Upper lobe of left lung (tissue), 6 donors: ENCODE measurements around the gene PUSL1. TPM values are rescaled to one million over a fixed set of nuclear protein-coding genes. Genes with fewer than 3 reads are reported as not detected.

Experiments used
- ATAC-seq, 2 donors: fragments of 200-7000 bp; cut with Tn5 transposase; one replicate each; pipeline ENCODE4 v1.9.1; 2022; ENCODE audit warnings: mild to moderate bottlenecking in 2 of 2, moderate library complexity in 2 of 2; ENCODE audit not compliant: low FRiP score in 2 of 2
- DNase-seq, 2 donors: peaks; one replicate each; pipeline ENCODE4 v3.0.0-alpha.2; 2019 to 2020
- H3K27ac ChIP-seq, 4 donors: fragments of 200-600 bp; sonication (generic); one replicate each; pipeline ENCODE4 v1.5.1; 2016 to 2019
- H3K27me3 ChIP-seq, 4 donors: fragments of 200-600 bp; sonication (generic); one replicate each; pipeline ENCODE4 v1.5.1; 2017 to 2019
- H3K36me3 ChIP-seq, 4 donors: fragments of 200-600 bp; sonication (generic); one replicate each; pipeline ENCODE4 v1.5.1; 2016 to 2019
- H3K4me1 ChIP-seq, 4 donors: fragments of 200-600 bp; sonication (generic); one replicate each; pipeline ENCODE4 v1.5.1; 2018 to 2019
- H3K4me3 ChIP-seq, 4 donors: fragments of 200-600 bp; sonication (generic); one replicate each; pipeline ENCODE4 v1.5.1; 2017 to 2019; ENCODE audit warnings: mild to moderate bottlenecking in 2 of 4, moderate library complexity in 1 of 4
- H3K9me3 ChIP-seq, 4 donors: fragments of 200-600 bp; sonication (generic); one replicate each; pipeline ENCODE4 v1.5.1; 2018 to 2019
- EP300 ChIP-seq, 4 donors: sonication (generic); formaldehyde crosslinking; IDR thresholded peaks; one replicate each; pipeline ENCODE4 v1.5.1; 2017; ENCODE audit warnings: antibody characterized with exemption in 4 of 4, control low read depth in 2 of 4
- POLR2A ChIP-seq, 4 donors: fragments of 450-650 bp; IDR thresholded peaks; one replicate each; pipeline ENCODE4 v1.5.1; 2016 to 2017; ENCODE audit warnings: antibody characterized with exemption in 4 of 4, mild to moderate bottlenecking in 2 of 4
- POLR2AphosphoS5 ChIP-seq, 2 donors: sonication (generic); formaldehyde crosslinking; IDR thresholded peaks; one replicate each; pipeline ENCODE4 v1.5.1; 2017; ENCODE audit warnings: antibody characterized with exemption in 2 of 2
- WGBS, 2 donors: methylation state at CpG; one replicate each; pipeline ENCODE4 v1.1.5; 2017 to 2018; 5-methylcytosine and 5-hydroxymethylcytosine counted together
- total RNA-seq, 6 donors: library from RNA; depleted of rRNA in 4 of 6; stranded (reverse); fragments of >200 nt in 4 of 6; gene quantifications; one replicate each; pipeline versions ENCODE4 v1.1.0 to v1.2.1, GENCODE V29; 2016 to 2021
- TF ChIP-seq, protein P1 (sequence below), 6 experiments: fragments of 450-650 bp in 4 of 6; fragments of 200-600 bp in 2 of 6; sonication (generic) in 2 of 6; IDR thresholded peaks; one replicate each; pipeline ENCODE4 v1.5.1; 2016 to 2019; ENCODE audit warnings: antibody characterized with exemption in 6 of 6
- donor health status: DM: no; HTN: no; CAD: no; lungs with moderate emphysema.
- donor health status: DM: no; HTN: yes; CAD: no; lungs with severe emphysema.

The PUSL1 gene
- total RNA-seq, 6 donors from 2014 or later = 16.8 to 38.8 (median 23.0) TPM

DNA sequence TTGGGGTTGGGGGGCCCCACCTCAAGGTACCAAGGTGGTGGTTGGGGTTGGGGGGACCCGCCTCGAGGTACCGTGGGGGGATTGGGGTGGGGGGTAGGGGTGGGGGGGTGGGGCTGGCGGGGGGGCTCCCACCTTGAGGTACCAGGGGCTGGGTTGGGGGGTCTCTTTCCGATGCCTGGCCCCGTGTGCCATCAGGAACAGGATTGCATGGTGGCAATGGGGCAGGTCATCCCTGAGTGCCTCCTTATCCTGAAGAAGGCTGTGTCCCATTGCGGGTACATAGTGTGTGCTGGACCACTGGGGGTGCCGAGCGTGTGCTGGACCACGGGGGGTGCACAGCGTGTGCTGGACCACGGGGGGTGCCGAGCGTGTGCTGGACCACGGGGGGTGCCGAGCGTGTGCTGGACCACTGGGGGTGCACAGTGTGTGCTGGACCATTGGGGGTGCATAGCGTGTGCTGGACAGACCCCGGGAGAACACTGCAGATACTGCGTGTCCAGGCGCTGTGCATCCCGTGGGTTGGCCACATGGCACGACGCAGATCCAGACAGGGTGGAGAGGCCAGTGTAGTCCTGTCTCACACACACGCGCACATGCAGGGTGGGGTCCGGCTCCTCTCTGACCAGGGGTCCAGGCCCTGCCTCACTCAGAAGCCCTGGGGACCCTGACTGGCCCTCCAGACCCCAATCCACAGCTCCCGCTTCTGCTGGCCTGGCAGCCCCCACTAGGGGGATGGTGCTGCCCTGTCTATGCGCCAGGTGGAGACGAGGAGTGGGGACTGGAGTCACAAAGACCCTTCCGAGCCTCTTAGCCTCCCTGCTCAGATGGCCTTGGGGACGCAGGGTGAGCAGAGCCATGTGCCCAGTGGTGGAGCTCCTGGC is 23.9 kb upstream of the PUSL1 start:
- TF ChIP-seq POLR2AphosphoS5 (IDR thresholded peaks at IDR 0.05) (no peak), EP300 (IDR thresholded peaks at IDR 0.05) (no peak), POLR2A (IDR thresholded peaks at IDR 0.05) (no peak)
- TF ChIP-seq, protein P1, sequence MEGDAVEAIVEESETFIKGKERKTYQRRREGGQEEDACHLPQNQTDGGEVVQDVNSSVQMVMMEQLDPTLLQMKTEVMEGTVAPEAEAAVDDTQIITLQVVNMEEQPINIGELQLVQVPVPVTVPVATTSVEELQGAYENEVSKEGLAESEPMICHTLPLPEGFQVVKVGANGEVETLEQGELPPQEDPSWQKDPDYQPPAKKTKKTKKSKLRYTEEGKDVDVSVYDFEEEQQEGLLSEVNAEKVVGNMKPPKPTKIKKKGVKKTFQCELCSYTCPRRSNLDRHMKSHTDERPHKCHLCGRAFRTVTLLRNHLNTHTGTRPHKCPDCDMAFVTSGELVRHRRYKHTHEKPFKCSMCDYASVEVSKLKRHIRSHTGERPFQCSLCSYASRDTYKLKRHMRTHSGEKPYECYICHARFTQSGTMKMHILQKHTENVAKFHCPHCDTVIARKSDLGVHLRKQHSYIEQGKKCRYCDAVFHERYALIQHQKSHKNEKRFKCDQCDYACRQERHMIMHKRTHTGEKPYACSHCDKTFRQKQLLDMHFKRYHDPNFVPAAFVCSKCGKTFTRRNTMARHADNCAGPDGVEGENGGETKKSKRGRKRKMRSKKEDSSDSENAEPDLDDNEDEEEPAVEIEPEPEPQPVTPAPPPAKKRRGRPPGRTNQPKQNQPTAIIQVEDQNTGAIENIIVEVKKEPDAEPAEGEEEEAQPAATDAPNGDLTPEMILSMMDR (IDR thresholded peaks at IDR 0.05) = no peak
- H3K4me1 ChIP-seq = peaks cover 0 to 5% (median 2%) of the 10 kb centered on the region in 4 donors
- no peak overlapping the region for H3K4me3 ChIP-seq
- no peak for ATAC-seq
- WGBS, 2 donors = 82 to 85% methylated on average over 10 to 14 of the region's 32 CpGs
- H3K9me3 ChIP-seq = no peaks in the 10 kb centered on the region
- H3K27ac ChIP-seq = no peak overlapping the region
- H3K36me3 ChIP-seq = no peaks in the 10 kb centered on the region
- peak in 1 of 2 donors; percentile 55 for DNase-seq
- peaks cover 0 to 6% (median 0%) of the 10 kb centered on the region in 4 donors for H3K27me3 ChIP-seq

DNA sequence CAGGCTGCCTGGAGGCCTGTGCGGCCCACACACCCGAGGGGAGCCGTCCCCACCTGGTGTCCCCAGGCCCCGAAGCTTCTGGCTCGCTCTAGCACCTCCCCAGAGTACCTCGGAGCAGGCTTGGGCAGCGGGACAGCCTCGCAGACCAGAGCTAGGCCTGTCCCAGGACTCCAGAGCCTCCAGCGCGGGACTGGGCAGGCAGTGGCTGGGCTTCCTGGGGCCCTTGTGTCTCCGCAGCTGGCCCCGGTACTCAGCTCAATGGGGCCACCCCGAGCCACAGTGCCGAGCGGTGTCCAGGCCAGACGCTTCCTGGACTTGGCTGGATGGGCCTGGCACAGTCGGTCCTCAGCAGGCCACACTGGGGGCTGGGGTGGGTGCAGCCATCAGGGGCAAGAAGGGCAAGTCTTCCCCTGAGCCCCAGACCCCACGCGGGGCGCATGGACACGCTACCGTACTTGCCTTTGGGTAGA is 23.3 kb upstream of the PUSL1 start:
- no peak for TF ChIP-seq POLR2AphosphoS5 (IDR thresholded peaks at IDR 0.05)
- TF ChIP-seq, protein P1 (IDR thresholded peaks at IDR 0.05) = no peak
- H3K9me3 ChIP-seq = no peaks in the 10 kb centered on the region
- H3K27ac ChIP-seq = no peak overlapping the region
- H3K27me3 ChIP-seq = peaks cover 0 to 6% (median 0%) of the 10 kb centered on the region in 4 donors
- DNase-seq = peak in 1 of 2 donors; percentile 74
- ATAC-seq = no peak
- peaks cover 0 to 5% (median 2%) of the 10 kb centered on the region in 4 donors for H3K4me1 ChIP-seq
- H3K4me3 ChIP-seq = no peak overlapping the region
- H3K36me3 ChIP-seq = no peaks in the 10 kb centered on the region
- 75% methylated on average over 11 of the region's 22 CpGs; no CpG with 5 or more reads in 1 of the 2 donors for WGBS, 2 donors

DNA sequence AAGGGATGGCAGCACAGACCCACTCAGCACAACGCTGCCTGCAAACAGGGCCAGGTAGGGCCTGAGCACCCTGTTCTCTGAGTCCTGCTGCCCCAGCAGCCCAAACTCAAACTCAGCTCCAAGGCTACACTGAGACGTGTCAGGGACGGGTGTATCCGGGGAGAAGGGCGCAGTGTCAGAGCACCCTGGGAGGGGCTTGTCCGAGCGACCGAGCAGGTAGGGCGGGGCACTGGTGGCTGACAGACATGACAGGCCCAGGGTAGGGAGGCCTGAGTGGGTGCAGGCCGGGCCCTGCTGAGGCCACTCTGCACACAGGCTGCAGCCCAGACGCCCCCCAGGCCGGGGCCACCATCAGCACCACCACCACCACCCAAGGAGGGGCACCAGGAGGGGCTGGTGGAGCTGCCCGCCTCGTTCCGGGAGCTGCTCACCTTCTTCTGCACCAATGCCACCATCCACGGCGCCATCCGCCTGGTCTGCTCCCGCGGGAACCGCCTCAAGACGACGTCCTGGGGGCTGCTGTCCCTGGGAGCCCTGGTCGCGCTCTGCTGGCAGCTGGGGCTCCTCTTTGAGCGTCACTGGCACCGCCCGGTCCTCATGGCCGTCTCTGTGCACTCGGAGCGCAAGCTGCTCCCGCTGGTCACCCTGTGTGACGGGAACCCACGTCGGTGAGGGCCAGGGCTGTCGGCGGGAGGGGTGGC is 22.6 kb upstream of the PUSL1 start:
- H3K9me3 ChIP-seq = no peaks in the 10 kb centered on the region
- no peak overlapping the region for H3K27ac ChIP-seq
- peak in 1 of 2 donors; percentile 79 for DNase-seq
- H3K27me3 ChIP-seq = peaks cover 0 to 10% (median 0%) of the 10 kb centered on the region in 4 donors
- H3K4me1 ChIP-seq = peaks cover 0 to 6% (median 2%) of the 10 kb centered on the region in 4 donors
- peak in 1 of 4 donors; percentile 9 for TF ChIP-seq POLR2A (IDR thresholded peaks at IDR 0.05)
- TF ChIP-seq POLR2AphosphoS5 (IDR thresholded peaks at IDR 0.05) = no peak
- H3K36me3 ChIP-seq = no peaks in the 10 kb centered on the region
- peak in 1 of 2 donors; percentile 13 for ATAC-seq
- H3K4me3 ChIP-seq = no peak overlapping the region
- WGBS, 2 donors = 63% methylated on average over 29 of the region's 37 CpGs; no CpG with 5 or more reads in 1 of the 2 donors

DNA sequence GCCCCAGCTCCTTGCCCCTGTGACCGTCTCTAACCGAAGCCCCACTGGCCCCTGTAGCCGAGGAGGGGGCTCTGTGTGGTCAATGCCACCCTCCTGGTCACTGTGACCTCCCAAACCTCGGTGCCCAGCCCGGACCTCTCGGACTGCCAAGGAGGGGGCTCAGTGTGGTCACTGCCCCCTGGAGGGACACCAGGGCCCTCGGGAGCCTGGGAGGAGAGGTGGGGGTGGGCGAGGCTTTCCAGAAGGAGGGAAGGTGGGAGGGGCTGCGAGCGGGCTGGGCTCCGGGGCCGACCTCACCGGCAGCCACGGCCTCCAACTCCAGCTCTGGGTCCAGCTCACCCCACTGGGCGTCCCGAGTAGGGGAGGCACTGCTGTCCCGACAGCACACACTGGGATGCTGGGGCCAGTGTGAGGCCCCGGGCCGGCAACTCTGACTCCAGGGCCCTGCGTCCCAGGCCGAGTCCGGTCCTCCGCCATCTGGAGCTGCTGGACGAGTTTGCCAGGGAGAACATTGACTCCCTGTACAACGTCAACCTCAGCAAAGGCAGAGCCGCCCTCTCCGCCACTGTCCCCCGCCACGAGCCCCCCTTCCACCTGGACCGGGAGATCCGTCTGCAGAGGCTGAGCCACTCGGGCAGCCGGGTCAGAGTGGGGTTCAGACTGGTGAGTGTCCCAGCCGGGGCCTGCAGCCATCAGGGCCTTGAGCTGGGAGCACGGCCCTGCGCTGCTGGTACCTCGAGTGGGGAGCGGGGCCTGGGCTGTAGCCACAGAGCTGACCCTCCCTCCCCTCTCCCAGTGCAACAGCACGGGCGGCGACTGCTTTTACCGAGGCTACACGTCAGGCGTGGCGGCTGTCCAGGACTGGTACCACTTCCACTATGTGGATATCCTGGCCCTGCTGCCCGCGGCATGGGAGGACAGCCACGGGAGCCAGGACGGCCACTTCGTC is 21.8 kb upstream of the PUSL1 start:
- peak in 1 of 2 donors; percentile 80 for DNase-seq
- Histone ChIP-seq H3K36me3 (no peaks in the 10 kb centered on the region), H3K27me3 (peaks cover 0 to 10% (median 0%) of the 10 kb centered on the region in 4 donors), H3K27ac (no peak overlapping the region), H3K9me3 (no peaks in the 10 kb centered on the region), H3K4me1 (peaks cover 0 to 14% (median 10%) of the 10 kb centered on the region in 4 donors), H3K4me3 (no peak overlapping the region)
- no peak for ATAC-seq
- 68 to 71% methylated on average over 12 to 37 of the region's 50 CpGs for WGBS, 2 donors
- no peak for TF ChIP-seq POLR2AphosphoS5 (IDR thresholded peaks at IDR 0.05)
- TF ChIP-seq, protein P1 (IDR thresholded peaks at IDR 0.05) = no peak
- no peak for TF ChIP-seq EP300 (IDR thresholded peaks at IDR 0.05)
